PFSK-1 (cell line): ENCODE data around the gene MAB21L4.

Experiments used
- FOXP2 ChIP-seq: optimal IDR thresholded peaks from 2 replicates; pipeline ENCODE3; 2011; ENCODE audit warnings: borderline replicate concordance, control low read depth, inconsistent platforms; ENCODE audit not compliant: insufficient read depth; ENCODE audit errors: extremely low read length, extremely low read depth
- POLR2AphosphoS5 ChIP-seq: IDR thresholded peaks from 2 replicates; pipeline ENCODE4 v1.6.1; 2012; ENCODE audit warnings: low read depth, mild to moderate bottlenecking, control low read depth, low read length, moderate library complexity
- SIN3A ChIP-seq: IDR thresholded peaks from 2 replicates; pipeline ENCODE4 v1.6.1; 2012; ENCODE audit warnings: mild to moderate bottlenecking, low read length, moderate library complexity, borderline replicate concordance; ENCODE audit not compliant: insufficient read depth
- TAF1 ChIP-seq: IDR thresholded peaks from 2 replicates; pipeline ENCODE4 v1.6.1; 2012; ENCODE audit warnings: low read length, control low read depth, borderline replicate concordance; ENCODE audit not compliant: insufficient read depth
- TF ChIP-seq, protein P1 (sequence below), 2 experiments: IDR thresholded peaks; 2 replicates each; pipeline versions ENCODE4 v1.6.1 to v1.8.0; 2011 to 2012; ENCODE audit warnings: low read depth in 2 of 2, low read length in 2 of 2, control low read depth in 1 of 2, inconsistent platforms in 1 of 2, mild to moderate bottlenecking in 1 of 2, moderate library complexity in 1 of 2; ENCODE audit not compliant: insufficient read depth in 1 of 2

Gene MAB21L4

DNA sequence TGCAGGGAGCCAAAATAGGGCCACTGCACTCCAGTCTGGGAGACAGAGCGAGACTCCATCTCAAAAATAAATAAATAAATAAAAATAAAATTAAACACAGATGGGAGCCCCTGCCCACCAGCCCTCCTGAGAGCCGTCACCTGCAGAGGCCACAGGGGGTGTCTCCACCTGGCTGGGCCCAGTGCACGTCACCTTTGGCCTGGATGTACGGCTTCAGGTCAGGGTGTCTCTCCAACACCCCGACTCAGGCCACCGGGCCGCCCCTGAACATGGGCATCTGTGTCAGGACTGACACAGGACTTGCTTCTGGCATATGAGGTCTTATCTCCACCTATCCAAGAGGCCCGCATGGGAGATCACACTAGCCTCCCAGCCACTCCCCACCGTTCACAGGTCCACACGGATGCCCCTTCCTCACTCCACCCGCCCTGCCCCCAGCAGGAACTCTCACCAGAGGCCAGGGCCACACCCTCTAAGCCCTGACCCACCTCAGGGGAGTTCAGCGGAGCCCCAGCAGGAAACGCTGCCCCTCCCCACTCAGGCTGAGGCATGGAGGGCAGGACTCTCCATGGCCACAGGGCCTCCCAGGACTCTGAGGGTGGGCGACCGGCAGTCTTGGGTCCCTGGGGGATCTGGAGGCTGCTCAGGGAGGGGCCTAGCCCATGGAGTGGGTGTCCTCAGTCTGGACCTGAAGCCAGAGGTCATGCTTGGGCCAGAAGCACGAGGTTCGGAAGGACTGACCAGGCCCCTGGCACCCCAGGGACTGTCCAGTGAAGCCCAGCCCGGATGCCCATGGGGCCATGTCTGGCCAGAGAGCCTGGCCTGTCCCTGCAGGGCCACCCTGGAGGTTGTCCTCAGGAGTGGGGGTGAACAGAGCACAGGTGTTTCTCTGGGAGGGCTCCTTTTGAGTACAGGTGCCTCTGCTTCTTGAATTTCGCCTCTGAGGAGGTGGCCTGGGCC is 8.5 kb upstream of the MAB21L4 start:
- TF ChIP-seq, protein P1, sequence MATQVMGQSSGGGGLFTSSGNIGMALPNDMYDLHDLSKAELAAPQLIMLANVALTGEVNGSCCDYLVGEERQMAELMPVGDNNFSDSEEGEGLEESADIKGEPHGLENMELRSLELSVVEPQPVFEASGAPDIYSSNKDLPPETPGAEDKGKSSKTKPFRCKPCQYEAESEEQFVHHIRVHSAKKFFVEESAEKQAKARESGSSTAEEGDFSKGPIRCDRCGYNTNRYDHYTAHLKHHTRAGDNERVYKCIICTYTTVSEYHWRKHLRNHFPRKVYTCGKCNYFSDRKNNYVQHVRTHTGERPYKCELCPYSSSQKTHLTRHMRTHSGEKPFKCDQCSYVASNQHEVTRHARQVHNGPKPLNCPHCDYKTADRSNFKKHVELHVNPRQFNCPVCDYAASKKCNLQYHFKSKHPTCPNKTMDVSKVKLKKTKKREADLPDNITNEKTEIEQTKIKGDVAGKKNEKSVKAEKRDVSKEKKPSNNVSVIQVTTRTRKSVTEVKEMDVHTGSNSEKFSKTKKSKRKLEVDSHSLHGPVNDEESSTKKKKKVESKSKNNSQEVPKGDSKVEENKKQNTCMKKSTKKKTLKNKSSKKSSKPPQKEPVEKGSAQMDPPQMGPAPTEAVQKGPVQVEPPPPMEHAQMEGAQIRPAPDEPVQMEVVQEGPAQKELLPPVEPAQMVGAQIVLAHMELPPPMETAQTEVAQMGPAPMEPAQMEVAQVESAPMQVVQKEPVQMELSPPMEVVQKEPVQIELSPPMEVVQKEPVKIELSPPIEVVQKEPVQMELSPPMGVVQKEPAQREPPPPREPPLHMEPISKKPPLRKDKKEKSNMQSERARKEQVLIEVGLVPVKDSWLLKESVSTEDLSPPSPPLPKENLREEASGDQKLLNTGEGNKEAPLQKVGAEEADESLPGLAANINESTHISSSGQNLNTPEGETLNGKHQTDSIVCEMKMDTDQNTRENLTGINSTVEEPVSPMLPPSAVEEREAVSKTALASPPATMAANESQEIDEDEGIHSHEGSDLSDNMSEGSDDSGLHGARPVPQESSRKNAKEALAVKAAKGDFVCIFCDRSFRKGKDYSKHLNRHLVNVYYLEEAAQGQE (IDR thresholded peaks at IDR 0.05; ENCODE audit: insufficient read depth in 1 of 2, low read depth in 2 of 2, low read length in 2 of 2): no peak
- TF ChIP-seq TAF1: no peak
- no peak for TF ChIP-seq SIN3A
- TF ChIP-seq POLR2AphosphoS5: no peak
- no peak for TF ChIP-seq FOXP2

DNA sequence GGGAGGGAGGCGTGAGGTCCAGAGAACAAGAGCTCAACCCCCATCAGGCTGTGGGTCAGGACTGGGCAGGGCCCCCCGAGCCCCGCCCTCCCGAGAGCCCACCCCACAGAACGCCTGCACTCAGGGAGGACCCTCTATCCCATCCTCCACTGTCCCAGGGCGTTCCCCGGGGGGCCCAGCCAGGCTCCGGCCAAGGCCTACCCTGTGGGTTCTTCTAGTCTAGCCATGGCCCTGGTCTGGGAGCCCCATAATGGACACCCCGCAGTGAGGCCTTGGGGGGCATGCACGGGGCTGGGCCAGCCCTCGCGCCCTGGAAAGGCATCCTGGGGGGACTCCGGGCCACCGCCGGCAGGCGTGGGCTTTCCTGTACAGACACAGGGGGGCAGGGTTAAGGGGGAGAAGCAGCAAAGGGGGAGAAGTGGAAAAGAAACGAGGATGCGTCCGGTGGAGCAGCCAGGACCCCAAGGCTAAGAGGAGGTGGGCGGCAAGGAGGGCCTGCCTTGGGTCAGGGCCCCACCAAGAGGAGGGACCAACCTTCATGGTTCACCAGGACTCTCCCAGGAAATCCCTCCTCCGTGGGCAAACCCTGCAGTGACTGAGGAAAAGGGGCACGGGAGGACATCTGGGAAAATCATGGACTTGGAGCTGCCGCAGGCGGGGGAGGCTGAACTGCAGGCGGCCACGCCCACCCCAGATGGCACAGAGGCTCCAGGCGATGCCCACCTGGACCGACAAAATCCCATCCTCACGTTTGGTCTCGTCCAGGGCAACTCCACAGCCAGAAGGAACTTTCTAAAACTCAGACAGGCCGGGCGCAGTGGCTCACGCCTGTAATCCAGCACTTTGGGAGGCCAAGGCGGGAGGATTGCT is 7.5 kb upstream of the MAB21L4 start:
- TF ChIP-seq, protein P1 (IDR thresholded peaks at IDR 0.05; ENCODE audit: insufficient read depth in 1 of 2, low read depth in 2 of 2, low read length in 2 of 2): no peak
- TF ChIP-seq FOXP2 (no peak), TAF1 (no peak), POLR2AphosphoS5 (no peak), SIN3A (no peak)

- TF ChIP-seq POLR2AphosphoS5 (no peak), TAF1 (no peak), FOXP2 (no peak)
Observed at GRCh38 chr2:240902615-240903041, 6.7 kb upstream of the MAB21L4 start.

GRCh38 chr2:240901986-240902614 is 6.1 kb upstream of the MAB21L4 start:
- TF ChIP-seq, protein P1 (IDR thresholded peaks at IDR 0.05; ENCODE audit: insufficient read depth in 1 of 2, low read depth in 2 of 2, low read length in 2 of 2): no peak
- TF ChIP-seq FOXP2 (no peak), POLR2AphosphoS5 (no peak), TAF1 (no peak), SIN3A (no peak)

- TF ChIP-seq POLR2AphosphoS5 (no peak), TAF1 (no peak), SIN3A (no peak), FOXP2 (no peak)
- TF ChIP-seq, protein P1 (IDR thresholded peaks at IDR 0.05; ENCODE audit: insufficient read depth in 1 of 2, low read depth in 2 of 2, low read length in 2 of 2): no peak
Observed at GRCh38 chr2:240900141-240900860, 4.3 kb upstream of the MAB21L4 start.
